Transverse colon (tissue), 4 donors: Measurements from ENCODE around the gene NLGN3. TPM values are rescaled to one million over a fixed set of nuclear protein-coding genes. Genes with fewer than 3 reads are reported as not detected.

Experiments used
- DNase-seq: peaks from one replicate; pipeline ENCODE4 v3.0.0-alpha.2; 2019
- H3K27ac ChIP-seq, 4 donors: fragments of 200-600 bp; sonication (generic); 2 replicates each; pipeline ENCODE4 v1.5.1; 2016 to 2018; ENCODE audit warnings: inconsistent platforms in 4 of 4
- H3K27me3 ChIP-seq: fragments of 200-600 bp; sonication (generic); 2 replicates; pipeline ENCODE4 v1.5.1; 2017; ENCODE audit warnings: inconsistent platforms
- H3K36me3 ChIP-seq, 4 donors: fragments of 200-600 bp; sonication (generic); 2 replicates each; pipeline ENCODE4 v1.5.1; 2017 to 2019; ENCODE audit warnings: inconsistent platforms in 4 of 4
- H3K4me1 ChIP-seq, 4 donors: fragments of 200-600 bp; sonication (generic); 2 replicates each; pipeline ENCODE4 v1.5.1; 2017 to 2020; ENCODE audit warnings: inconsistent platforms in 4 of 4
- H3K4me3 ChIP-seq, 4 donors: fragments of 200-600 bp; sonication (generic); 1 replicate in 1 of 4; 2 replicates in 3 of 4; pipeline versions ENCODE4 v1.5.1 to v1.6.1; 2017 to 2019; ENCODE audit warnings: inconsistent platforms in 4 of 4
- H3K9me3 ChIP-seq, 2 donors: fragments of 200-600 bp; sonication (generic); 2 replicates each; pipeline ENCODE4 v1.5.1; 2017 to 2019; ENCODE audit warnings: inconsistent platforms in 2 of 2
- CTCF ChIP-seq, 5 experiments: fragments of 200-600 bp in 3 of 5; fragments of 450-650 bp in 2 of 5; sonication (generic) in 3 of 5; IDR thresholded peaks; 1 replicate in 2 of 5; 2 replicates in 3 of 5; pipeline ENCODE4 v1.5.1; 2016 to 2017; ENCODE audit warnings: antibody characterized with exemption in 5 of 5, inconsistent platforms in 3 of 5, mild to moderate bottlenecking in 2 of 5, moderate library complexity in 1 of 5
- EP300 ChIP-seq: sonication (generic); formaldehyde crosslinking; IDR thresholded peaks from one replicate; pipeline ENCODE4 v1.6.1; 2017; ENCODE audit warnings: antibody characterized with exemption, low read depth
- POLR2A ChIP-seq: fragments of 450-650 bp; IDR thresholded peaks from one replicate; pipeline ENCODE4 v1.6.1; 2016; ENCODE audit warnings: antibody characterized with exemption, mild to moderate bottlenecking, moderate library complexity
- POLR2AphosphoS5 ChIP-seq, 3 donors: sonication (generic); formaldehyde crosslinking; IDR thresholded peaks; one replicate each; pipeline ENCODE4 v1.6.1; 2016; ENCODE audit warnings: antibody characterized with exemption in 3 of 3
- WGBS, 2 donors: methylation state at CpG; one replicate each; pipeline ENCODE4 v1.1.5; 2018; ENCODE audit warnings: low coverage in 1 of 2; 5-methylcytosine and 5-hydroxymethylcytosine counted together
- in situ Hi-C, 4 donors: fragments of 200-750 bp; cut with MboI; loops; one replicate each; pipeline versions ENCODE4 v1.15.0 to v1.15.1; 2017; ENCODE audit warnings: low sequenced_read_pairs in 3 of 4, low pct_ligation_motif_present in 1 of 4, low pct_unique_long_range_greater_than_20kb in 1 of 4
- intact Hi-C: fragments of 100-400 bp; cut with DNase I; formaldehyde crosslinking; loops from one replicate; pipeline ENCODE4 v1.15.1; 2023; ENCODE audit warnings: low total_unique reads
- total RNA-seq, 4 donors: library from RNA; depleted of rRNA; stranded (reverse); fragments of >200 nt; gene quantifications; one replicate each; pipeline ENCODE4 v1.1.0, GENCODE V29; 2016

The NLGN3 gene
- total RNA-seq, 4 donors from 2014 or later, result 0.40 to 1.1 (median 0.64) TPM; not detected in 1

DNA sequence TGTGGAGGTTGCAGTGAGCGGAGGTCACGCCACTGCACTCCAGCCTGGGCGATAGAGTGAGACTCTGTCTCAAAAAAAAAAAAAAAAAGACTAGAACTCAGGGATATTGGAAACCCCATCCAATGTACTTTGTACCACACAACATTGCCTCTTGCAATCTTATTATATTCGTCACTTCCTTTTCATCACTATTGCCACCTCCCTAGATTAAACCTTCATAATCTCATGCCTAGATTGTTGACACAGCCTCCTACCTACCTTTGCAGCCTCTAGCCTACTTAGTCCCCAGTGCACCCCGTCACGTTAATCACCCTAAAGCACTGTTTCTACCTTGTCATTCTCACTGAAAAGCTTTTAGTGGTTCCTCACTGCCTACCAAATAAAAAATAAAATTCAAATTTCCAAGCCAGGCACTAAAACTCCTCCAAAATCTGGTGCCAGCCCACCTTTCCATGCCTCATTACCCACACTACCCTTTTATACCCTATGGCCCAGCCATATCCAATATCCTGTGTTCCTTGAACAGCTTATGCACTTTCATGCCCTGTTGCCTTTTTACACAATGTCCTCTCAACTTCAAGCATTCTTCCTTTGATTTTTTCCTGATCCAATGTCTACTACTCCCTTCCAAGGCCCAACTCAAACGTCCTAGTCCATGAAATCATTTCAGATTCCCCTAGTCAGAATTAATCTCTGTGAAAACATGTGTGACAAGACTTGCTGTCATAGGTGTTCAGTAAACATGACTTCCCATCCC is 54.8 kb downstream of the NLGN3 start:
- Histone ChIP-seq H3K4me1 (no peaks in the 10 kb centered on the region), H3K27ac (no peak overlapping the region), H3K9me3 (no peaks in the 10 kb centered on the region), H3K4me3 (no peak overlapping the region), H3K36me3 (no peaks in the 10 kb centered on the region), H3K27me3 (no peaks in the 10 kb centered on the region)
- intact Hi-C loops (no loop called here), in situ Hi-C loops (loop anchor here in 2 of 4 donors (25.0 kb wide), 3 partner anchors 112 to 437 kb away; partner anchors contain the start of gene FOXO4 (in 1 of the 2))
- no peak for DNase-seq
- 36 to 70% methylated on average over 3 to 7 of the region's 7 CpGs for WGBS, 2 donors
- TF ChIP-seq EP300, result no peak
- TF ChIP-seq POLR2AphosphoS5 (IDR thresholded peaks at IDR 0.05), result no peak
- no peak for TF ChIP-seq CTCF (IDR thresholded peaks at IDR 0.05)
- TF ChIP-seq POLR2A, result no peak

DNA sequence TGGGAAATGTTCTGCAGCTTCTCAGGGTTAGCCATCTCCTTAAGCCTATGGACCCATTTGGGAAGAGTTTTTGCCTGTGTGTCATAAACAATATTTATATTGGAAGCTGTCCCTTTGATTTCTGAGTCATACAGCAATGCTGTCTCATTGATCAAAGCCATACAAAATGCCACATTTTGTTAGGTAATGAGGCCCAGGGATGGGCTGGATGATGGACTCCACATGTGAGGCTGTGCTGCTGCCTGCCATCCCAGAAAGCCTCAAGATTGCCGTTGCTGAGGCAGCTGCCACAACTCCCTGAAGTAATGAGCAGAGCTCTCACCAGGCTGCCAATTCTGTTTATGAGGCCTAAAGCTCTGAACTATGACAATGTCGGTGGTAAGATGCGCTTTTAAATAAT is 66.2 kb downstream of the NLGN3 start:
- DNase-seq, result no peak
- Histone ChIP-seq H3K9me3 (no peaks in the 10 kb centered on the region), H3K27ac (no peak overlapping the region), H3K36me3 (no peaks in the 10 kb centered on the region), H3K4me3 (no peak overlapping the region), H3K27me3 (no peaks in the 10 kb centered on the region), H3K4me1 (peaks cover 0 to 5% (median 2%) of the 10 kb centered on the region in 4 donors)
- TF ChIP-seq POLR2AphosphoS5 (IDR thresholded peaks at IDR 0.05), result no peak
- in situ Hi-C loops, result no loop called here
- WGBS, 2 donors, result 77% methylated on average over 3 of the region's 3 CpGs; no CpG with 5 or more reads in 1 of the 2 donors
- intact Hi-C loops, result no loop called here

DNA sequence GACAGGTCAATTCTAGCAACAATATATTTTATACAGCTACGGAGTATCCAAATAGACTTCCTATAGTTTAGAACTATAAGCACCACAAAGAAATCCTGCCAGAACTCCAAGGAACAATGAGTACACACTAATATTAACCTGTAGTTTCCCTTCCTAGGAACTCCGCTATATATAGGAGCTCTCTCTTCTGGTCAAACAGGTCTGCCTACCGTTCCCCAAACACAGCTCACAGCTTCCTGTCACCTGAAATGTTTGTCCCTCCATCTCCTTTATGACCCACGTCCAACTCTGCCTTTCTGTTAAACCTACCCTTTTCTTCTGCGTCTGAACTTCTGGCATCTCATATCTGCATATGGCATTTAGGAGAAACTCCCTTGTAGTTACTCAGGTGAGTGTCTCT is 67.9 kb downstream of the NLGN3 start:
- no peak for TF ChIP-seq CTCF (IDR thresholded peaks at IDR 0.05)
- no peak for TF ChIP-seq EP300
- TF ChIP-seq POLR2AphosphoS5 (IDR thresholded peaks at IDR 0.05), result no peak
- no peak for TF ChIP-seq POLR2A
- Histone ChIP-seq H3K4me1 (peaks cover 0 to 5% (median 2%) of the 10 kb centered on the region in 4 donors), H3K36me3 (no peaks in the 10 kb centered on the region), H3K27me3 (no peaks in the 10 kb centered on the region), H3K9me3 (no peaks in the 10 kb centered on the region), H3K27ac (no peak overlapping the region), H3K4me3 (no peak overlapping the region)
- WGBS, 2 donors, result 41% methylated on average over 5 of the region's 5 CpGs; no CpG with 5 or more reads in 1 of the 2 donors
- no peak for DNase-seq
- intact Hi-C loops, result no loop called here
- in situ Hi-C loops, result no loop called here

GRCh38 chrX:71214152-71214551 is 69.5 kb downstream of the NLGN3 start:
- no peak for DNase-seq
- no peak for TF ChIP-seq EP300
- no peak for TF ChIP-seq POLR2AphosphoS5 (IDR thresholded peaks at IDR 0.05)
- no peak for TF ChIP-seq CTCF (IDR thresholded peaks at IDR 0.05)
- no peak for TF ChIP-seq POLR2A
- Histone ChIP-seq H3K4me3 (no peak overlapping the region), H3K36me3 (no peaks in the 10 kb centered on the region), H3K9me3 (no peaks in the 10 kb centered on the region), H3K4me1 (peaks cover 0 to 5% (median 2%) of the 10 kb centered on the region in 4 donors), H3K27me3 (no peaks in the 10 kb centered on the region), H3K27ac (peak overlapping the region; percentile 15 to 72 (median 64))
- 56% methylated on average over 1 of the region's 1 CpG; no CpG with 5 or more reads in 1 of the 2 donors for WGBS, 2 donors
- in situ Hi-C loops, result no loop called here
- intact Hi-C loops, result no loop called here
